DMS79 (cell line): ENCODE results near the gene PGAM5.
"Not testable (repeated sequence)": the region's sequence is repeated elsewhere in the genome, so short reads cannot be mapped to it uniquely, and the experiment has no call there.

Experiments
- DNase-seq: peaks from one replicate; lab custom pipeline; 2025; lab: John Stamatoyannopoulos, UW

PGAM5 gene

GRCh38 chr12:132689227-132689626, 21.4 kb upstream of the PGAM5 start:
- no peak for DNase-seq

GRCh38 chr12:132690112-132690511, 20.5 kb upstream of the PGAM5 start:
- DNase-seq = no peak

- DNase-seq = not testable (repeated sequence)
These were observed 18.6 kb upstream of the PGAM5 start for GRCh38 chr12:132692030-132692429.

DNA sequence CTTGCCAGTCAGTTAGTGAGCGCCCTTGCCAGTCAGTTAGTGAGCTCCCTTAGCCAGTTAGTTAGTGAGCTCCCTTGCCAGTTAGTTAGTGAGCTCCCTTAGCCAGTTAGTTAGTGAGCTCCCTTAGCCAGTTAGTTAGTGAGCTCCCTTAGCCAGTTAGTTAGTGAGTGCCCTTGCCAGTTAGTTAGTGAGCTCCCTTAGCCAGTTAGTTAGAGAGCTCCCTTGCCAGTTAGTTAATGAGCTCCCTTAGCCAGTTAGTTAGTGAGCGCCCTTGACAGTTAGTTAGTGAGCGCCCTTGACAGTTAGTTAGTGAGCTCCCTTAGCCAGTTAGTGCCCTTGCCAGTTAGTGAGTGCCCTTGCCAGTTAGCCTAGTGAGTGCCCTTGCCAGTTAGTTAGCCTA, 15.8 kb upstream of the PGAM5 start:
- not testable (repeated sequence) for DNase-seq

GRCh38 chr12:132695431-132695830, 15.2 kb upstream of the PGAM5 start:
- no peak for DNase-seq

- DNase-seq = no peak
These were observed 12.3 kb upstream of the PGAM5 start for GRCh38 chr12:132698341-132698740.

- DNase-seq = no peak
These were observed 10.3 kb upstream of the PGAM5 start for GRCh38 chr12:132700212-132700822.

DNA sequence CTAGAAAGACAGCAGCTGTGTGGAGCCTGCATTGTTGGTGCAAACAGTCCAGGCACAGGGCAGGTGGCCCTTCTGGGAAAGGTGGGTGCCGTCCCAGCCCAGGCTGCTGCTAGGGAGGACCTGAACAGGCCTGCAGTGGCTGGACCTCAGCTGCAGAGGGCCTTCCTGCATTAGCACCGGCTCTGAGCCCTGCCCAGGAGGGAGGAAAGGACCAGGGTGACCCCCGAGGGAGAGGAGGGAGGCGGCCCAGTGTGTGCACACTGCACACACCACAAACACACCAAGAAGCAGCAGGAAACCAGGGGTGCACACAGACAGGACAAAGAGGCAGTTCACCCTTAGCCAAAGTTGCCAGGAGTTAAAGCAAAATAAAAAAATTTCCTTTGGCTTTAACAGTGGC, 8.0 kb upstream of the PGAM5 start:
- no peak for DNase-seq

DNA sequence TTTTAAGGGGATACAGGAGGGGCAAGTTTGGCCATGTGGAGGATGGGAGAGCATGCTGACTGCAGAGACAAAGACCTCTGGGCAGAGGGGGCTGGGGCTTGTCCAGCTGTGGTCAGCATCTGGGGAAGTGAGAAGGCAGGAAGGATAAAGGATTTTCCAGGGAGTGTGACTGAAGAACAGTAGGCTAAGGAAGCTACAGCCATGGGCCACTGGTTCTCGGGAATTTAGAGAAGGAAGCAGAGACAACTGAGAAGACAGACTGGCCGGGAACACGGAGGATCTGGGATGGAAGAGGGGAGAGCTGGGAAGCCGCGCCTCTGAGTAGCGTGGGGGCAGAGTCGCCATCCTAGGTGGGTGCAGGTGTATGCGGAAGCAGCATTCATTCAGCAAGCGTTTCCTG, 7.0 kb upstream of the PGAM5 start:
- DNase-seq = no peak

- DNase-seq = no peak
These were observed 3.4 kb upstream of the PGAM5 start for GRCh38 chr12:132707241-132707640.

- no peak for DNase-seq
These were observed 2.5 kb upstream of the PGAM5 start for GRCh38 chr12:132708150-132708549.

GRCh38 chr12:132710043-132710404, 618 bp upstream of the PGAM5 start:
- DNase-seq = no peak

GRCh38 chr12:132711080-132711843, 620 bp downstream of the PGAM5 start:
- DNase-seq = no peak

DNA sequence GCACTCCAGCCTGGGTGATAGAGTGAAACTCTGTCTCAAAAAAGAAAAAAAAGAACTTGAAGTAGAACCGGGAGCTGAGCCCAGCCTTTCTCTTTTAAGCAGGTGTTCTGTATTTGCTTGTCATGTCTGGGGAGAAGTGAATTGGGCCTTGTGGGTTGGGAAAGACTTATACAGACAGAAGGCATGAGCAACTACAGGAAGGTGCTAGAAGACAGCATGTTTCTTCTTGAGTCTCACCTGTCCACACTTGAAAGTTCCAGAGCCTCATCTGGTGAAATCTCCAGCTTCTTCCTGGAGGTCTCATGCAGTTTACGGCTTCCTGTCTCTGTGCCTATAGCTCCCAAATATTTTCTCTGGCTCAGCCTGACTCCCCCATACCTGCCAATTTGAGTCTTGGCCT, 2.5 kb downstream of the PGAM5 start:
- DNase-seq = no peak

DNA sequence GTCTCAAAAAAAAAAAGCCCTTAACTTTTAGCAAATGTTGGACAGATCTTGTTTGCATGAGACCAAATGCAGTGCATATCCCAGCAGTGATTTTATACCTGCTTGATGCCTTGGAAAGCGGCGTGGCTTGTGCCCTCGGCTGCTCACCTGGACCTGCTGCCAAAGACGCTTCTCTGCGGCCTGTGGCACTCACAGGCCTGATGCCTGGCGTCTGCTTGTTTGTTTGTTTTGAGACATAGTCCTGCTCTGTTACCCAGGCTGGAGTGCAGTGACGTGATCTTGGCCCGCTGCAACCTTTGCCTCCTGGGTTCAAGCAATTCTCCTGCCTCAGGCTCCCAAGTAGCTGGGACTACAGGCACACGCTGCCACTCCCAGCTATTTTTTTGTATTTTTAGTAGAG, 5.2 kb downstream of the PGAM5 start:
- no peak for DNase-seq

GRCh38 chr12:132716356-132716755, 5.7 kb downstream of the PGAM5 start:
- no peak for DNase-seq

DNA sequence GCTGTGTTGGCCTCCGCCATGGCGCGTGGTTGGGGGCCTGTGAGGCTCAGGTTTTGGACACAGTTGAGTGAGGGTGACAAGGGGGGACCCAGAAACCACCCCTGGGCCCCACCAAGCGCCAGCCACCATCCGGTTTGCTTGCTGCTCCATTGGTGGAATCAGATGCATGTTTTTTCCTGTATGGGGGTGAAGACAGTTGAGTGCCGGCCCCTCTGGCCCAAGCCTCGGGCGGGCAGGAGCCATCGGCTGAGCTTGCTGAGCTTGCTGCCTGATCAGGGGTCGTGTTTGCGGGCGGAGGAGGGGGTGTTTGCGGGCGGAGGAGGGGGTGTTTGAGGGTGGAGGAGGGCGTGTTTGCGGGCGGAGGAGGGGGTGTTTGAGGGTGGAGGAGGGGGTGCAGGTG, 6.4 kb downstream of the PGAM5 start:
- no peak for DNase-seq

DNA sequence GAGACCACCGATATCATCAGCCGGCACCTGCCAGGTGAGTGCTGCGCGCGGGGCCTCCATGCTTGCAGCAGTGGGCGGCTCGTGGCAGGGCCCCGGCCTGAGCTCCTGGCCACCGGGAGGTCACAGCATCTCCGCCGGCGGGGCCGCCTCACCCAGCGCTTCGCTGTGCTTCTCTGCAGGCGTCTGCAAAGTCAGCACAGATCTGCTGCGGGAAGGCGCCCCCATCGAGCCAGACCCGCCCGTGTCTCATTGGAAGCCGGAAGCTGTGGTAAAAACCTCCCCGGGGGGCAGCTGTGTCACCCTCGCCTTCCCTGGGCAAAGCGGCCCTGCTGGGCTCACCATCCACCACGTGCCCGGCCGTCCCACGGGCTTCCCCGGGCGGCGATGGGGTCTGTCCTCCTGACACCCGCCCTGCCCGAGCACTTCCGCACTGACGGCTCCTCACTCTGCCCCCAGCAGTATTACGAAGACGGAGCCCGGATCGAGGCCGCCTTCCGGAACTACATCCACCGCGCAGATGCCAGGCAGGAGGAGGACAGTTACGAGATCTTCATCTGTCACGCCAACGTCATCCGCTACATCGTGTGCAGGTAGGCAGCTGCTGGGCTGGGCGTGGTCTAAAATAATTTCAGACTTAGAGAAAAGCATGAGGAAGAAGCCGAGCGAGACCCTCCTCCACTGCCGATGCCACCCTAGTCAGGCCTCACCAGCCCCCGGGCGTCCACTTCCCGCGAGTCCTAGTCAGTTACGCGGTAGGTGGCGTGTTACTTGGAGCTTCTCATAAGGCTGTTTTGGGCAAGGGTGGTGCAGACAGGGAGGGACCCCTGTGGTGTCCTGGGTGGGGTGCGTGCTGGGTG, 7.1 kb downstream of the PGAM5 start:
- DNase-seq = no peak

- DNase-seq = no peak
These were observed 8.0 kb downstream of the PGAM5 start for GRCh38 chr12:132718644-132719043.

DNA sequence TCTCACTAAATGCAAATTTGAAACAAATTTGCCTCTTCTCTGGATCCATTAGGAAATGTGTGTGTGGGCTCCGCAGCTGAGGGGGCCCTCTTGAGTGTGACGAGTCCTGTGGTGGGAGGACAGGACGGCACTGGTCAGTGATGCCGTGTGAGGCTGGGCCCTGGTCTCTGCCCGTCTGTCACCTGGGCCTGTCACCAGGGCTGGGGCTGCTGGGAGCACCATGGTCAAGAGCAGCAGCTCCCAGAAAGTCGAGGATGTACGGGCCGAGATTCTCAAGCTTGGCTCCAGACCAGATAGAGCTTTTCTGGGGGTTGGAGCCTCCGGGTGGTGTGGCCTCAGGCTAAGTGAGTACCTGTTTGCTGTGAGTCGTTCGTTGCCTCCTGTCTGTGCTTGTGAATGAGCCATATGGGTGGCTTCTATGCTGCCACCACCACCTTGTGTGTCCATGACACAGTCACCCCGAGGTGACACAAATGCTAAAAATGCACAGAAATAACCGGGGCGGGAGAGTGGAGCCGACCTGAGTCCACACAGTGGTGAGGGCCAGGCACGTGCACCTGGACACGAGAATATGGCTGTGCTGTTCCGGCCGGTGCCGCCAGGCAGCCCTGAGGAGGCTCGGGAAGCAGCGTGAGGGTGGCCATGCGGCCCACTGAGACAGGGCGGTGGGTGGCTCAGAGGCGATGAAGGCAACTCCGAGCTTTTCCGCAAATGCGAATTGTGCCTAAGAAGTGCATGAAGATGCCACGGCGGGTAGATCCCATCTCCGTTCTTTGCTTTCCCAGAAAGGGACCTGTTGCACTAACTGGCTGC, 8.7 kb downstream of the PGAM5 start:
- no peak for DNase-seq

DNA sequence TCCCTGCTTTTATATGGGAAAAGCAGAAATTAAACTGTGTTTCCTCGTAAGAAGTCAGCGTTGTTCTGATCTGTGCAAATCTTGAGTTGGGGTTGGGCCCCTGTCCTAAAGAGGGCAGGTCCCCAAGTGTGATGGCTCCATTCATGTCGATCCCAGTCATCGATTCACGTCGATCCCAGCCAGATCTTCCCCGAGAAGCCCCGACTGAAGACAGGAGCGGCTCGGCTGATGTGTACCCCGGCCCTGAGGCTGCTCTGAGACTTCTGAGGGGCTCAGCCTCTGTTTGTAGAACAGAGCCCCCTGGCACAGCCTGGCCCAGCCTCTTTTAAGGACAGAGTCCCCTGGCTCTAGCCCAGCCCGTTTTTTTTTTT, 9.3 kb downstream of the PGAM5 start:
- no peak for DNase-seq
